NCI-H774 (cell line): ENCODE measurements around the gene TMEM238.
"Not testable (repeated sequence)": the region's sequence is repeated elsewhere in the genome, so short reads cannot be mapped to it uniquely, and the experiment has no call there.

ENCODE experiments used
- DNase-seq: peaks from one replicate; lab custom pipeline; 2025; lab: John Stamatoyannopoulos, UW

The TMEM238 gene

DNA sequence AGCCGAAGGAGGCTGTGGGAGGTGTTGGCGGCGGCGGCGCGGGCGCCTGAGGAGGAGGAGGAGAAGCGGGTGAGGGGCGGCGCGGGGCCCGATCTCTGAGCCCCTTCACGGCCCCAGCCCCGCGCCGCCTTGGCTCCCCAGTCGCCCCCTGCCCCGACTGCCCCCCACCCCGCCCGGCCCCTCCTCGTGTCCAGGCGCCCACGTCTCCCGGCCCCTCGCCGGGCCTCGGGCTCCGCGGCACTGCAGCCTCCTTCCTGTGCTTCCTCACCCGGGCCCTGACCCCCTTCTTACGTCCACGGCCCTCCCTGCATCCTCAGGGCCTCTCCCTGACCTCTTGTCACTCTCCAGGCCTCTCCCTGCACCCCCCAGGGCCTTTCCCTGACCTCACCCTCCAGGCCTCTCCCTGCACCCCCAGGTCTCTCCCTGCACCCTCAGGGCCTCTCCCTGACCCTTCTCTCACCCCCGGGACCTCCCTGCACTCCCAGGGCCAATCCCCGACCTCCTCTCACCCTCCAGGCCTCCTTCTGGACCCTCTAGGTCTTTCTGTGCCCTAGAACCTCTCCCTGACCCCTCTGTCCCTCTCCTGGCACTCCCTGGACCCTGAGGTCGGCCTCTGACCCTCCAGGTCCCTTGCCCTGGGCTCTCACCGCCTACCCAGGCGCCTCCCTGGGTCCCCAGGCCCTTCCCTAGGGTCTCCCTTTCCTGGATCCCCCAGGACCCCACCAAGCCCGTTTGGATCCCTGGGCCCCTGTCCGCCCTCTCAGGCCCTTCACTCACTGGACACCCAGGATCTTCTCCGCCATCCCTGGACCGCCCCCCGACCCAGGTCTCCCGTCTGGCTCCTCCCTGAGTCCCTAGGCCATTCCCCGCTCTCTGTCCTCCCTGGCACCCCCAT lies 44.0 kb downstream of the TMEM238 start:
- no peak for DNase-seq

DNA sequence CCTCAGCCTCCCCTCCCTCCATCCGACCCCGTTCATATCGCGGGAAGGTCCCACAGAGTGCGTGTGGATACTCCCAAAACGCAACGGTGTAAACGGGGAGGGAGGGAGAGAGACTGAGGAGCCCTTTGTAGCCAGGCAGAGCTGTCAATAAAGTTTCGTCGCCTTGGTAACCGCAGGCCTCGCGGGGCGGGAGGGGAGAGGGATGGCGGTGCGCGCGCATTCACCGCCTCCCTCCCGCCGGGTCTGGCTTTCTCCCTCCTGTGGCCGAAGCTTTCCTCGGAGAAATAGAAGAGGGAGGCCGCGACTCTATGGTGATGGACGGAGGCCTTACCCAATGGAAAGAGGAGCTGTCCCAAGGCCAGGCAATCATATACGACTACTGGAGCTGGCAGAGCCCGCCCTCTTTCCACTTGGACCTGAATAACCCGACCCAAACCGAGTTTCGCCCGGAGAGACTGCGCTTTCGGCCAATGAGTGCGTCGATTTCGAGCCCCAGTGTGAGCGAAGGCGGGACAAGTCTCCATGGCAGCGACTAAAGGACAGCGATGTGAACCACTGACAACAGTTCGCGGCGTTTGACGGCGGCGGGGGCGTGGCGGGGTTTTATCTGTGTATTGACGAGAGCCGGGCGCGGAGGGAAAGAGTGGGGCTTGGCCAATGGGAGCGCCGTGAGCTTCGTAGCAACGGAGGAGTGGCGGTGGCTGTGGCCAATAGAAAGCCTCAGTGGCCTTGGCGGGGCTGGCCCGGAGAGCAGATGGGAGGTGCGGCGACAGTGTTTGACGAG lies 44.8 kb downstream of the TMEM238 start, which contains the start of gene KMT5C:
KMT5C (plus strand) TSS at position 772 of the 784 bp plus-strand sequence. CDS start 2,061 bp downstream, outside the sequence.
- DNase-seq = peak; percentile 100

DNA sequence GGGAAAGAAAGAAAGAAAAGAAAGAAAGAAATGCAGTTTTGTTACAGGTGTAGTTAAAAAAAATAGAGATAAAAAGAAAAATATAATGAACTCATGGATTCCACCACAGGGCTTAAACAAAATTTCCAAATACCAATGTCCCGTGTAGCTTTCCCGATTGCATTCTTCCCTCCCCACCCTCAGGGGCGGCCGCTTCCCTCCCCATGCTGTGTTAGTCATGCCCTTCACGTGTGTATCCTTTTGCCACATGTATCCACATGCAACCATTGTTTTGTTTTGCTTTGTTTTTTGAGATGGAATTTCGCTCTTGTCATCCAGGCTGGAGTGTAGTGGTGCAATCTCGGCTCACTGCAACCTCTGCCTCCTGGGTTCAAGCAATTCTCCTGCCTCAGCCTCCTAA lies 48.0 kb downstream of the TMEM238 start:
- DNase-seq = no peak

DNA sequence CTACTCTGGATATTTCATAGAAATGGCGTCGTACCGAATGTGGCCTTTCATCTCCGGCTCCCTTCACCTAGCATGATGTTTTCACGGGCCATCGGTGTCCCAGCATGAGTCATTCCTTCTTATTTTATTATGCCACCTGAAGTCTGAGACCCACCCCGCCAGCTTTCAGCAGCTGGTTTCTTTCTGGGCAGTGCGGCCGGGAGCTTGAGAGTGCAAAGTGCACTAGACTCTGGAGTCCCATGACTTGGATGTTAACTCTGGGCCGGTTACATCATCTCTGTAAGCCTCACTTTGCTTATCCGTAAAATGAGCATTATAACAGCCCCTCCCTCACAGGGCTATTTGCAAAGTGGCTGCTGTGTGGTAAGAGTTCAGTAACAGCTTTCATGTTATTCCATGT lies 50.2 kb downstream of the TMEM238 start:
- no peak for DNase-seq

DNA sequence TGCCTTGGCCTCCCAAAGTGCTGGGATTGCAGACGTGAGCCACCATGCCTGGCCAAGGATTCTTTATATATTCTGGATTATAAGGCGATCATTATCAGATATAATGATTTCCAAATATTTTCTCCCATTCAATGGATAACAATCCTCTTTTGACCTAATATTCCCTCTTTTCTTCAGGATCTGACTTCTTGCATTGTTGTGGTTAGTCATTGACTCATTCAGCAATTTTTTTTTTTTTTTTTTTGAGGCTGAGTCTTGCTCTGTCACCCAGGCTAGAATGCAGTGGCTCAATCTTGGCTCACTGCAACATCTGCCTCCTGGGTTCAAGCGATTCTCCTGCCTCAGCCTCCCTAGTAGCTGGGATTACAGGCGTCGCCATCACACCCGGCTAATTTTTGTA lies 54.3 kb downstream of the TMEM238 start:
- not testable (repeated sequence) for DNase-seq
